GM18502 (cell line): ENCODE measurements around the gene LARP7.
"Not testable (repeated sequence)": the region's sequence is repeated elsewhere in the genome, so short reads cannot be mapped to it uniquely, and the experiment has no call there.

Source experiments
- ATAC-seq: cut with Tn5 transposase; IDR thresholded peaks from one replicate; pipeline ENCODE4 v1.9.1; 2021; ENCODE audit warnings: mild to moderate bottlenecking; ENCODE audit not compliant: unreplicated experiment, poor library complexity

LARP7 gene

GRCh38 chr4:112636688-112637551, at the start of gene LARP7, which contains the start of gene ZGRF1:
LARP7 (plus strand) TSS chr4:112637143; CDS start chr4:112644670, 7,527 bp downstream.
ZGRF1 (minus strand) TSS chr4:112636909; CDS start chr4:112633176, 3,733 bp downstream.
- peak; percentile 94 for ATAC-seq

GRCh38 chr4:112589206-112589605, 47.7 kb upstream of the LARP7 start:
- ATAC-seq, result peak; percentile 44

GRCh38 chr4:112591593-112591992, 45.4 kb upstream of the LARP7 start:
- no peak for ATAC-seq

GRCh38 chr4:112592717-112593116, 44.2 kb upstream of the LARP7 start:
- no peak for ATAC-seq

- peak; percentile 78 for ATAC-seq
Observed at GRCh38 chr4:112593438-112594133, 43.4 kb upstream of the LARP7 start.

- ATAC-seq, result no peak
Observed at GRCh38 chr4:112594993-112595392, 42.0 kb upstream of the LARP7 start.

- ATAC-seq, result peak; percentile 76
Observed at GRCh38 chr4:112604589-112604988, 32.4 kb upstream of the LARP7 start.

GRCh38 chr4:112612814-112613213, 24.1 kb upstream of the LARP7 start:
- ATAC-seq, result not testable (repeated sequence)

GRCh38 chr4:112616984-112617383, 20.0 kb upstream of the LARP7 start:
- no peak for ATAC-seq

GRCh38 chr4:112626228-112626627, 10.7 kb upstream of the LARP7 start:
- no peak for ATAC-seq

GRCh38 chr4:112633477-112634235, 3.3 kb upstream of the LARP7 start:
- no peak for ATAC-seq

- ATAC-seq, result peak; percentile 1
Observed at GRCh38 chr4:112637552-112637866, 566 bp downstream of the LARP7 start.

- ATAC-seq, result peak; percentile 15
Observed at GRCh38 chr4:112642526-112642925, 5.6 kb downstream of the LARP7 start.

- ATAC-seq, result not testable (repeated sequence)
Observed at GRCh38 chr4:112644595-112645535, 7.9 kb downstream of the LARP7 start.

- ATAC-seq, result no peak
Observed at GRCh38 chr4:112645541-112646329, 8.8 kb downstream of the LARP7 start.

GRCh38 chr4:112646632-112647537, 9.9 kb downstream of the LARP7 start:
- no peak for ATAC-seq

- ATAC-seq, result no peak
Observed at GRCh38 chr4:112647785-112648184, 10.8 kb downstream of the LARP7 start.
